Ovary (tissue), 3 donors: ENCODE measurements around the gene LGR4.

Experiments
- CTCF ChIP-seq, 3 donors: fragments of 450-650 bp in 2 of 3; fragments of 200-600 bp in 1 of 3; IDR thresholded peaks; one replicate each; pipeline versions ENCODE4 v1.5.1 to v1.8.0; 2016 to 2022; ENCODE audit warnings: antibody characterized with exemption in 3 of 3, mild to moderate bottlenecking in 1 of 3
- POLR2A ChIP-seq: fragments of 450-650 bp; IDR thresholded peaks from one replicate; pipeline ENCODE4 v1.6.1; 2017; ENCODE audit warnings: antibody characterized with exemption, mild to moderate bottlenecking, moderate library complexity
- donor health status: DM: no; HTN: no; CAD: no.

GRCh38 chr11:27495710-27496300 lies 23.2 kb upstream of the LGR4 start:
- TF ChIP-seq CTCF (IDR thresholded peaks at IDR 0.05) = no peak
- TF ChIP-seq POLR2A = no peak
